Bronchial epithelial cell (primary cell): Measurements from ENCODE around the gene ZNF862. TPM values are rescaled to one million over a fixed set of nuclear protein-coding genes. Genes with fewer than 3 reads are reported as not detected.
A peak's percentile ranks its signal among the peaks of the same experiment; 100 is the strongest.

Source experiments
- DNase-seq: peaks from one replicate; pipeline ENCODE4 v3.0.0-alpha.2; 2010; ENCODE audit warnings: low read depth
- FAIRE-seq: peaks from 2 replicates; lab custom pipeline; 2011; peaks lifted over from hg19 to GRCh38; lab: Jason Lieb, UNC
- H3K27me3 ChIP-seq: 2 replicates; pipeline ENCODE4 v1.5.1; 2011; ENCODE audit warnings: low read length; ENCODE audit not compliant: control insufficient read depth, insufficient read depth
- H3K36me3 ChIP-seq: 2 replicates; pipeline ENCODE4 v1.5.1; 2011; ENCODE audit warnings: low read length; ENCODE audit not compliant: control insufficient read depth, insufficient read depth
- H3K4me3 ChIP-seq: 2 replicates; pipeline ENCODE4 v1.5.1; 2011; ENCODE audit warnings: mild to moderate bottlenecking, low read depth, low read length, control low read depth
- CTCF ChIP-seq: IDR thresholded peaks from 2 replicates; pipeline ENCODE4 v1.5.1; 2011; ENCODE audit warnings: mild to moderate bottlenecking, moderate library complexity, low read length, control low read depth, inconsistent platforms; ENCODE audit not compliant: insufficient read depth, severe bottlenecking
- total RNA-seq: library from RNA; depleted of rRNA; stranded (reverse); fragments of >200 nt; gene quantifications from 2 replicates; pipeline ENCODE4 v1.2.1, GENCODE V29; 2014

The ZNF862 gene
- total RNA-seq, 1 donor from 2014 or later: 5.0 TPM

- H3K27me3 ChIP-seq: peaks cover 1% of the 10 kb centered on the region
- no peak overlapping the region for H3K4me3 ChIP-seq
- no peak for TF ChIP-seq CTCF
- H3K36me3 ChIP-seq: no peaks in the 10 kb centered on the region
- no peak for DNase-seq
- FAIRE-seq: no peak
Measured at GRCh38 chr7:149832332-149833041, 5.7 kb upstream of the ZNF862 start.

GRCh38 chr7:149833495-149834130 is 4.6 kb upstream of the ZNF862 start:
- Histone ChIP-seq H3K36me3 (no peaks in the 10 kb centered on the region), H3K4me3 (no peak overlapping the region), H3K27me3 (peaks cover 1% of the 10 kb centered on the region)
- FAIRE-seq (peak; percentile 7), DNase-seq (no peak)
- no peak for TF ChIP-seq CTCF

- no peaks in the 10 kb centered on the region for H3K36me3 ChIP-seq
- peaks cover 1% of the 10 kb centered on the region for H3K27me3 ChIP-seq
- no peak for FAIRE-seq
- H3K4me3 ChIP-seq: no peak overlapping the region
- TF ChIP-seq CTCF: no peak
- DNase-seq: no peak
Measured at GRCh38 chr7:149834601-149835000, 3.6 kb upstream of the ZNF862 start.

DNA sequence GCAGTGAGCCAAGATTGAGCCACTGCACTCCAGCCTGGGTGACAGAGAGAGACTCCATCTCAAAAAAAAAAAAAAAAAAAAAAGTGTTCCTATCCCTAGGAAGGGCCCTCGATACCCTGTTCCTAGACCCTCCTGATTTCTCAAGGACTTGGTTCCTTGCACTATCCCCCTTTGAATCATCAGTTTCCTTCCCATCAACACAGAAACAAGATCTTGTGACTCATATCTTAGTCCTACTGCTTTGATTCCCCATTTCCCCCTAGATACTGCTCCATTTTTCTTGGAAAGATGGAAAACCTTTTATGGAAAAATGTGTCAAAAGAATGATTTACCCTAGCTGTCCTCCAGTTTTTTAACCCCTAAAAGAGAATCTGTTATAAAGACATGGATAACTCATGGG is 1.7 kb upstream of the ZNF862 start:
- peak; percentile 39 for DNase-seq
- H3K36me3 ChIP-seq: no peaks in the 10 kb centered on the region
- FAIRE-seq: no peak
- H3K27me3 ChIP-seq: peaks cover 1% of the 10 kb centered on the region
- H3K4me3 ChIP-seq: no peak overlapping the region
- no peak for TF ChIP-seq CTCF

GRCh38 chr7:149837564-149838223 is 481 bp upstream of the ZNF862 start:
- Histone ChIP-seq H3K36me3 (no peaks in the 10 kb centered on the region), H3K27me3 (peaks cover 1% of the 10 kb centered on the region), H3K4me3 (peak overlapping the region; percentile 89)
- no peak for DNase-seq
- no peak for FAIRE-seq
- TF ChIP-seq CTCF: no peak
